Neural cell (in vitro differentiated cells): ENCODE results near the gene LDAH.

Source experiments
- CTCF ChIP-seq: fragments of 450-650 bp; IDR thresholded peaks from 2 replicates; pipeline ENCODE4 v1.5.1; 2014; ENCODE audit warnings: antibody characterized with exemption, mild to moderate bottlenecking, moderate library complexity; ENCODE audit not compliant: poor library complexity, severe bottlenecking
- EP300 ChIP-seq: fragments of 450-650 bp; conservative IDR thresholded peaks from 2 replicates; pipeline ENCODE4 v1.6.1; 2014; ENCODE audit warnings: antibody characterized with exemption, mild to moderate bottlenecking, moderate library complexity; ENCODE audit not compliant: poor library complexity, severe bottlenecking
- REST ChIP-seq: IDR thresholded peaks from 2 replicates; pipeline ENCODE4 v1.6.1; 2012; ENCODE audit warnings: borderline replicate concordance

DNA sequence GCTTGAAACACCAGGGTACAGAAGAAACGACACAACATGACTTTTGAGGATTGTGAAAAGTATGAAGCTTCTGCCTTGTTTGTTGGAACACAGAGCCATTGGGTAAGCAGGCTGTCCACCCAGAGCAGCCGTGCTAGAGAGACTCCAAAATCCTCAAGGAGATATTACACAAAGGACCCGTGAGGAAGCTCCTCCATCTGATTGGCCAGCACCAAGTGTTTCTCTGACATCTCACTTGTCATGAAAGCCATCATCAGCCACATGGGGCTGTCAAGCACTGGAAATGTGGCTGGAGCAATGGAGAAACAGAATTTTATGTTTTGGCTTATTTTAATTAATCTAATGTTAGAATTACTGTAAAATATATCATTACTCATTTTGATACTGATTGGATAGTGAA, 29.8 kb upstream of the LDAH start:
- TF ChIP-seq CTCF (no peak), REST (no peak), EP300 (no peak)
